Erythroblast (primary cell): ENCODE results near the gene ACP4.

Source experiments
- GATA1 ChIP-seq: IDR thresholded peaks from 2 replicates; pipeline ENCODE4 v1.6.1; 2011; ENCODE audit warnings: low read depth, mild to moderate bottlenecking, control low read depth, low read length, moderate library complexity
- POLR2A ChIP-seq: IDR thresholded peaks from 2 replicates; pipeline ENCODE4 v1.6.1; 2011; ENCODE audit warnings: mild to moderate bottlenecking, low read length

DNA sequence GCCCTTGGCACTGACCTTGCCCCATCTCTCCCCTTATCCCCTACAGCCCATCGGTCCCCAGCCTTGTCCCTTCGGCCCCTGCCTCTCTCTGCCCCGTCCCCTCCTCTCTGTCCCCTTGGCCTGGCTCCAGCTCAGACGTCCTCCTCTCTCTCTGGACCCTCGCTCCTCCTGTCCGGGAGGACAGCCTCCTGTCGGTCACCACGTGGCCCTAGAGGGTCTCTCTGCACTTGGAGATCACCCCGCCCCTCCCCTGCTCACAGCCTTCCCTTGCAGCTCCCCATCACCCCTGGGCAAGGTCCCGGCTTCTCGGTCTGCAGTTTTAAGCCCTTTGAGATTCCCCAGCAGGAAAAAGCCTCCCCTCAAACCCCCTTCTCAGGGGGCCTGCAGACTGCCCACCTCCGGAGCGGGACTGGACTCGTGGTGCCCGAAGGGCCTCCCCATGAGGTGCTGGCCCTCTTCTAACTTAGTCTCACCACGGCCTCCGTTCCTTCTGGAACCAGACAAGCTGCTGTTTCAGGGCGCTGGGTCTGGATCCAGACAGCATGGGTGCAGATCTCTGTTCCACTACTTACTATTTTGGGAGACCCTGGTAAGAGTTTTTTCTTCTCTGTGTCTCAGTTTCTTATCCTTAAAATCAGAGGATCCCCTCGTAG lies 46.5 kb downstream of the ACP4 start:
- TF ChIP-seq POLR2A (no peak), GATA1 (no peak)
